ENCODE results near the gene ADI1. TPM values are rescaled to one million over a fixed set of nuclear protein-coding genes. Genes with fewer than 3 reads are reported as not detected.

Gene ADI1
- total and polyA plus RNA-seq, 10 of the 15 experiments (the other 5 are each of a cell fraction or from before 2014, with no cell fraction given): 4.4 to 78.7 (median 17.2) TPM

DNA sequence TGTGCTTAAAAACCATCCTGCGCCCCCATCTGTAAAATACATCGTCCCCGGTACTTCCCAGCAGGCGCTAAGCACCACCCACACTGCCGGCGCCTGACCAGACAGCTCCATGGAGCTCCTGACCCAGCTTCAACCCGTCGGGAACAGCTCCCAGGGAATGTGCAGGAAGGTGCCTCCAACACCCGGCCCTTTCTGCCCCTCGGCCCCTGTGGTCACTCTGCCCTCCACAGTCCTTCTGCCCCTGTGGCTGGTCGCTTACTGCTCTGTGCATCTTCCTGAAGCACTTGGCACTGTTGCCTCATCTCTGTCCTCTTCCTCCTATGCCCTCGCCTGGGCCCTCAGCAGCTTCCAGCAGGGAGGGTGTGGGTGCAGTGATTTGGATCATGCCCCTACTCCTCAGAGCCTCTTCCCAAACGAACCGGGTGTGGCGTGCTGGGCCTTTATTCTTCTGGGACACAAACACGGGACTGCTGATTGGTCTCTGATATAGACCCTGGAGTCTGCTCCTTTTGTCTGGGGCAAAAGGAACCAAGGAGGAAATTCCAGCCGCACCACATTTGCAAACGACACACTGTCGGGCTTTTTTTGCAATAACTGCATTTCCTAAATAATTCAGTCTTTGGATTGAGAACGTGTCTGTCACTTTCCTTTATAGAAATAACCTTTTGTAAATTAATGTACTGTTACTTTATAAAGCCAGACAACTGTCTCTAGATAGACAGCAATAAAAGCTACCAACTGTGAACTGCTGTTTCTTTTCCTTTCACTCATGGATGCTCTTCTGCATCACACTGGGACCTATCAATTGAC lies 65.9 kb downstream of the ADI1 start:
- H3K4me1 ChIP-seq (ENCODE audit: control insufficient read depth, insufficient read depth, low read length): no peaks in the 10 kb centered on the region
- no peak overlapping the region for H3K4me2 ChIP-seq (ENCODE audit: control insufficient read depth, insufficient read depth)
- in situ Hi-C loops (cut with MboI): loop anchor here (25.0 kb wide), 1 partner anchor 1341 kb away; no protein-coding TSS in a partner anchor
- ChIA-PET POLR2A (no interaction called here), CTCF (interaction anchor here (1.2 to 3.1 kb wide), 2 partner anchors 9 to 20 kb away, joined by 3 to 8 read pairs; no protein-coding TSS in a partner anchor), RAD21 (ENCODE audit: unreplicated experiment) (no interaction called here), SMC1A (ENCODE audit: uncharacterized antibody, unreplicated experiment) (no interaction called here)
- DNase-seq (ENCODE audit: low read depth, low spot score) (no peak), ATAC-seq (no peak), FAIRE-seq (no peak)
- no peaks in the 10 kb centered on the region for H4K20me1 ChIP-seq (ENCODE audit: control insufficient read depth, insufficient read depth)
- no peak overlapping the region for H3K9ac ChIP-seq (ENCODE audit: control insufficient read depth, insufficient read depth, low read length)
- intact Hi-C loops (cut with micrococcal nuclease; ENCODE audit: unreplicated experiment): no loop called here
- H3K9me3 ChIP-seq (replicated peaks; ENCODE audit: control insufficient read depth, insufficient read depth, low read length): no peaks in the 10 kb centered on the region
- no peak overlapping the region for H3K27ac ChIP-seq (ENCODE audit: control insufficient read depth, insufficient read depth)
- H3K36me3 ChIP-seq (ENCODE audit: control insufficient read depth in 2 of 2, insufficient read depth in 2 of 2, low read length in 1 of 2): peaks cover 7 to 8% of the 10 kb centered on the region in 2 experiments; a peak in 3 of 4 replicates
- BruUV-seq (replicated peaks): no TSS peak
- H3K4me3 ChIP-seq: no peak overlapping the region
- H3K27me3 ChIP-seq (replicated peaks in 1 of 2; ENCODE audit: control insufficient read depth in 2 of 2, insufficient read depth in 2 of 2, low read length in 1 of 2): no peaks in the 10 kb centered on the region
- no peak overlapping the region for H2AFZ ChIP-seq (ENCODE audit: control insufficient read depth, low read depth, low read length)
- 96% methylated on average over 20 of the region's 20 CpGs for WGBS (ENCODE audit: insufficient coverage, insufficient replicate concordance, low lambda C conversion rate, missing lambda C conversion rate)
- H3K79me2 ChIP-seq (ENCODE audit: control insufficient read depth, insufficient read depth, low read length): no peaks in the 10 kb centered on the region
- TF ChIP-seq, protein P1, sequence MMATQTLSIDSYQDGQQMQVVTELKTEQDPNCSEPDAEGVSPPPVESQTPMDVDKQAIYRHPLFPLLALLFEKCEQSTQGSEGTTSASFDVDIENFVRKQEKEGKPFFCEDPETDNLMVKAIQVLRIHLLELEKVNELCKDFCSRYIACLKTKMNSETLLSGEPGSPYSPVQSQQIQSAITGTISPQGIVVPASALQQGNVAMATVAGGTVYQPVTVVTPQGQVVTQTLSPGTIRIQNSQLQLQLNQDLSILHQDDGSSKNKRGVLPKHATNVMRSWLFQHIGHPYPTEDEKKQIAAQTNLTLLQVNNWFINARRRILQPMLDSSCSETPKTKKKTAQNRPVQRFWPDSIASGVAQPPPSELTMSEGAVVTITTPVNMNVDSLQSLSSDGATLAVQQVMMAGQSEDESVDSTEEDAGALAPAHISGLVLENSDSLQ (IDR thresholded peaks at IDR 0.05): no peak
- TF ChIP-seq, protein P2, sequence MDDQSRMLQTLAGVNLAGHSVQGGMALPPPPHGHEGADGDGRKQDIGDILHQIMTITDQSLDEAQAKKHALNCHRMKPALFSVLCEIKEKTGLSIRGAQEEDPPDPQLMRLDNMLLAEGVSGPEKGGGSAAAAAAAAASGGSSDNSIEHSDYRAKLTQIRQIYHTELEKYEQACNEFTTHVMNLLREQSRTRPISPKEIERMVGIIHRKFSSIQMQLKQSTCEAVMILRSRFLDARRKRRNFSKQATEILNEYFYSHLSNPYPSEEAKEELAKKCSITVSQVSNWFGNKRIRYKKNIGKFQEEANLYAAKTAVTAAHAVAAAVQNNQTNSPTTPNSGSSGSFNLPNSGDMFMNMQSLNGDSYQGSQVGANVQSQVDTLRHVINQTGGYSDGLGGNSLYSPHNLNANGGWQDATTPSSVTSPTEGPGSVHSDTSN (IDR thresholded peaks at IDR 0.05; ENCODE audit: insufficient replicate concordance, low read depth, low read length): no peak
- TF ChIP-seq IKZF1 (conservative IDR thresholded peaks at IDR 0.05) (no peak), ZZZ3 (IDR thresholded peaks at IDR 0.05; ENCODE audit: control insufficient read depth, insufficient read length, low read depth) (no peak), RFX5 (IDR thresholded peaks at IDR 0.05; ENCODE audit: low read depth, low read length) (no peak), RAD51 (IDR thresholded peaks at IDR 0.05) (no peak), CHD1 (IDR thresholded peaks at IDR 0.05; ENCODE audit: low read depth, low read length) (no peak), POLR2AphosphoS5 (IDR thresholded peaks at IDR 0.05; ENCODE audit: low read length) (no peak), EZH2 (IDR thresholded peaks at IDR 0.05; ENCODE audit: borderline replicate concordance, control insufficient read depth, low read depth, low read length) (no peak), MYB (IDR thresholded peaks at IDR 0.05; ENCODE audit: borderline replicate concordance, low read depth, low read length) (no peak), HDAC2 (IDR thresholded peaks at IDR 0.05) (no peak), CREB1 (IDR thresholded peaks at IDR 0.05; ENCODE audit: low read depth) (no peak), NKRF (conservative IDR thresholded peaks at IDR 0.05) (no peak), WRNIP1 (IDR thresholded peaks at IDR 0.05; ENCODE audit: borderline replicate concordance, low read depth, low read length) (no peak), FOS (IDR thresholded peaks at IDR 0.05; ENCODE audit: borderline replicate concordance, extremely low read depth, insufficient read length) (no peak), IRF4 (IDR thresholded peaks at IDR 0.05; ENCODE audit: low read depth, low read length) (no peak)
- TF ChIP-seq, protein P3, sequence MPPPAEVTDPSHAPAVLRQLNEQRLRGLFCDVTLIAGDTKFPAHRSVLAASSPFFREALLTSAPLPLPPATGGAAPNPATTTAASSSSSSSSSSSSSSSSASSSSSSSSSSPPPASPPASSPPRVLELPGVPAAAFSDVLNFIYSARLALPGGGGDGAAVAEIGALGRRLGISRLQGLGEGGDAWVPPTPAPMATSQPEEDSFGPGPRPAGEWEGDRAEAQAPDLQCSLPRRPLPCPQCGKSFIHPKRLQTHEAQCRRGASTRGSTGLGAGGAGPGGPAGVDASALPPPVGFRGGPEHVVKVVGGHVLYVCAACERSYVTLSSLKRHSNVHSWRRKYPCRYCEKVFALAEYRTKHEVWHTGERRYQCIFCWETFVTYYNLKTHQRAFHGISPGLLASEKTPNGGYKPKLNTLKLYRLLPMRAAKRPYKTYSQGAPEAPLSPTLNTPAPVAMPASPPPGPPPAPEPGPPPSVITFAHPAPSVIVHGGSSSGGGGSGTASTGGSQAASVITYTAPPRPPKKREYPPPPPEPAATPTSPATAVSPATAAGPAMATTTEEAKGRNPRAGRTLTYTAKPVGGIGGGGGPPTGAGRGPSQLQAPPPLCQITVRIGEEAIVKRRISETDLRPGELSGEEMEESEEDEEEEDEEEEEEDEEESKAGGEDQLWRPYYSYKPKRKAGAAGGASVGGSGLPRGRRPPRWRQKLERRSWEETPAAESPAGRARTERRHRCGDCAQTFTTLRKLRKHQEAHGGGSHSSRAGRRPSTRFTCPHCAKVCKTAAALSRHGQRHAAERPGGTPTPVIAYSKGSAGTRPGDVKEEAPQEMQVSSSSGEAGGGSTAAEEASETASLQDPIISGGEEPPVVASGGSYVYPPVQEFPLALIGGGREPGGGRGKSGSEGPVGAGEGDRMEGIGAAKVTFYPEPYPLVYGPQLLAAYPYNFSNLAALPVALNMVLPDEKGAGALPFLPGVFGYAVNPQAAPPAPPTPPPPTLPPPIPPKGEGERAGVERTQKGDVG (CRISPR knock-in tag; IDR thresholded peaks at IDR 0.05): no peak
